Psoas muscle (tissue), 8 donors: ENCODE data around the gene SGSM1. TPM values are rescaled to one million over a fixed set of nuclear protein-coding genes. Genes with fewer than 3 reads are reported as not detected.

Source experiments
- ATAC-seq, 4 donors: fragments of 200-7000 bp; cut with Tn5 transposase; one replicate each; pipeline ENCODE4 v1.9.1; 2020; ENCODE audit warnings: moderate library complexity in 3 of 4, mild to moderate bottlenecking in 2 of 4
- DNase-seq, 2 donors: peaks; one replicate each; pipeline ENCODE4 v3.0.0-alpha.2; 2020
- H3K27ac ChIP-seq: fragments of 200-600 bp; one replicate; pipeline ENCODE4 v1.8.0; 2022
- H3K27me3 ChIP-seq, 3 donors: fragments of 200-600 bp in 1 of 3; one replicate each; pipeline versions ENCODE4 v1.6.1 to v1.8.0; 2013 to 2022; ENCODE audit warnings: low read length in 2 of 3, mild to moderate bottlenecking in 2 of 3, moderate library complexity in 1 of 3; ENCODE audit not compliant: insufficient read depth in 3 of 3
- H3K36me3 ChIP-seq, 2 donors: fragments of 200-600 bp in 1 of 2; one replicate each; pipeline versions ENCODE4 v1.6.1 to v1.8.0; 2013 to 2022; ENCODE audit warnings: low read depth in 1 of 2, mild to moderate bottlenecking in 1 of 2, moderate library complexity in 1 of 2; ENCODE audit not compliant: insufficient read depth in 1 of 2
- H3K4me1 ChIP-seq: fragments of 200-600 bp; one replicate; pipeline ENCODE4 v1.8.0; 2022
- H3K4me3 ChIP-seq: fragments of 200-600 bp; one replicate; pipeline ENCODE4 v1.8.0; 2022; ENCODE audit warnings: mild to moderate bottlenecking
- H3K9me3 ChIP-seq: fragments of 200-600 bp; one replicate; pipeline ENCODE4 v1.8.0; 2022
- CTCF ChIP-seq: fragments of 200-600 bp; IDR thresholded peaks from one replicate; pipeline ENCODE4 v1.8.0; 2022; ENCODE audit warnings: antibody characterized with exemption
- WGBS, 3 donors: extraction: QIAGEN DNeasy Blood & Tissue Kit; methylation state at CpG; one replicate each; pipeline versions ENCODE4 v1.1.6 to v1.1.7; 2013; 5-methylcytosine and 5-hydroxymethylcytosine counted together
- intact Hi-C, 2 donors: fragments of 100-400 bp; cut with DNase I; formaldehyde crosslinking; loops; one replicate each; pipeline versions ENCODE4 v1.11.0 to v1.14.2; 2022
- polyA plus RNA-seq, 3 donors: library from polyadenylated mRNA; stranded (reverse); fragments of 200-250 nt; gene quantifications; one replicate each; pipeline ENCODE4 v1.2.3, GENCODE V29; 2013
- total RNA-seq, 4 donors: library from RNA; stranded (reverse); fragmentation: NEBNext Ultra II Directional in 2 of 4; extraction: Animal tissue kit (Norgen Biotek cat#: 25700) in 2 of 4; gene quantifications; one replicate each; pipeline versions ENCODE4 v1.2.1 to v1.2.4, GENCODE V29; 2021 to 2023
- donor health status: healthy with polysubstance abuse.
- donor health status: DM: no; HTN: no; CAD: no; lungs with moderate emphysema.
- donor health status: Bipolar disorder and iron deficiency.
- donor health status: healthy.
- donor health status: DM: yes; HTN: yes; CAD: no.
- donor health status: DM: no; HTN: no; CAD: no.
- donor health status: DM: no; HTN: no; CAD: no.
- donor health status: DM: yes; HTN: yes; CAD: no.

Gene SGSM1
- total and polyA plus RNA-seq, 7 donors: 0.03 to 0.98 (median 0.32) TPM

- no peak for TF ChIP-seq CTCF
- H3K27me3 ChIP-seq: no peaks in the 10 kb centered on the region
- H3K36me3 ChIP-seq: no peaks in the 10 kb centered on the region
- intact Hi-C loops: no loop called here
- no peaks in the 10 kb centered on the region for H3K4me1 ChIP-seq
- H3K9me3 ChIP-seq: no peaks in the 10 kb centered on the region
- WGBS, 3 donors: 93 to 96% (median 94%) methylated on average over 3 of the region's 3 CpGs
- no peak for DNase-seq
- H3K4me3 ChIP-seq: no peak overlapping the region
- no peak for ATAC-seq
- H3K27ac ChIP-seq: no peak overlapping the region
These were observed 49.8 kb downstream of the SGSM1 start for GRCh38 chr22:24855794-24856193.

DNA sequence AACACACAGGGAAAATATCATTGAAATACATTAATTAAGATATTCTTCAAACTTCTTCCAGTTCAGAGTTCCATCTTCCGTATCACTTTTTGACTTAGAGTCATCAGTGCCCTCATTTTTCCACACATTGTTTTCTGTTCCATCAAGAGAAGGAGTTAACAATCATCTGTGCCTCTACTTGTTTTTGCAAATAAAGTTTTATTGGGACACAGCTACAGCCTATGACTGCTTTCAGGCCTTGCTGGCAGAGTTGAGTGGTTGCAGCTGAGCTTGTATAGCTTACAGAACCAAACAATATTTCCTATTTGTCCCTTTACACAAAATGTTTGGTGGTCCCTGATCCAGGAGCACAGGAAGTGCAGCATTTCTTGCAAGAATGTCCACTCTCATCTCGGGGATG, 51.6 kb downstream of the SGSM1 start:
- no peak for ATAC-seq
- Histone ChIP-seq H3K36me3 (no peaks in the 10 kb centered on the region), H3K4me3 (no peak overlapping the region), H3K27ac (no peak overlapping the region), H3K4me1 (no peaks in the 10 kb centered on the region), H3K9me3 (no peaks in the 10 kb centered on the region), H3K27me3 (no peaks in the 10 kb centered on the region)
- intact Hi-C loops: no loop called here
- DNase-seq: no peak
- WGBS, 3 donors: 71 to 80% (median 78%) methylated on average over 2 of the region's 2 CpGs
- no peak for TF ChIP-seq CTCF

GRCh38 chr22:24859587-24859986, 53.6 kb downstream of the SGSM1 start:
- Histone ChIP-seq H3K4me1 (no peaks in the 10 kb centered on the region), H3K27me3 (no peaks in the 10 kb centered on the region), H3K4me3 (no peak overlapping the region), H3K9me3 (no peaks in the 10 kb centered on the region), H3K27ac (no peak overlapping the region), H3K36me3 (no peaks in the 10 kb centered on the region)
- ATAC-seq (no peak), DNase-seq (no peak)
- no peak for TF ChIP-seq CTCF
- intact Hi-C loops: no loop called here
- 64 to 77% (median 72%) methylated on average over 9 of the region's 9 CpGs for WGBS, 3 donors

GRCh38 chr22:24865508-24865907, 59.5 kb downstream of the SGSM1 start:
- no peak overlapping the region for H3K27ac ChIP-seq
- H3K9me3 ChIP-seq: no peaks in the 10 kb centered on the region
- no peak for ATAC-seq
- H3K36me3 ChIP-seq: no peaks in the 10 kb centered on the region
- H3K4me1 ChIP-seq: no peaks in the 10 kb centered on the region
- TF ChIP-seq CTCF: no peak
- H3K4me3 ChIP-seq: no peak overlapping the region
- WGBS, 3 donors: 86 to 94% (median 91%) methylated on average over 4 of the region's 4 CpGs
- H3K27me3 ChIP-seq: peaks cover 0 to 2% (median 0%) of the 10 kb centered on the region in 3 donors
- intact Hi-C loops: no loop called here
- DNase-seq: no peak

GRCh38 chr22:24867323-24868022, 61.5 kb downstream of the SGSM1 start:
- DNase-seq: no peak
- peak in 1 of 4 donors; percentile 40 for ATAC-seq
- WGBS, 3 donors: 74 to 76% (median 74%) methylated on average over 8 of the region's 8 CpGs
- Histone ChIP-seq H3K36me3 (no peaks in the 10 kb centered on the region), H3K27ac (no peak overlapping the region), H3K4me3 (no peak overlapping the region), H3K27me3 (peaks cover 0 to 2% (median 0%) of the 10 kb centered on the region in 3 donors), H3K4me1 (no peaks in the 10 kb centered on the region), H3K9me3 (no peaks in the 10 kb centered on the region)
- no peak for TF ChIP-seq CTCF
- intact Hi-C loops: no loop called here
